GM23248 (cell line): Measurements from ENCODE around the gene LRP2.

Experiments
- EZH2 ChIP-seq: fragments of 200-600 bp; sonication (generic); IDR thresholded peaks from 2 replicates; pipeline ENCODE4 v1.6.1; 2018; ENCODE audit warnings: antibody characterized with exemption, mild to moderate bottlenecking; ENCODE audit not compliant: insufficient read depth, poor library complexity, severe bottlenecking
- EZH2phosphoT487 ChIP-seq: fragments of 200-600 bp; sonication (generic); IDR thresholded peaks from 2 replicates; pipeline ENCODE4 v1.6.1; 2018; ENCODE audit warnings: antibody characterized with exemption, moderate library complexity, mild to moderate bottlenecking, low read depth; ENCODE audit not compliant: insufficient read depth

DNA sequence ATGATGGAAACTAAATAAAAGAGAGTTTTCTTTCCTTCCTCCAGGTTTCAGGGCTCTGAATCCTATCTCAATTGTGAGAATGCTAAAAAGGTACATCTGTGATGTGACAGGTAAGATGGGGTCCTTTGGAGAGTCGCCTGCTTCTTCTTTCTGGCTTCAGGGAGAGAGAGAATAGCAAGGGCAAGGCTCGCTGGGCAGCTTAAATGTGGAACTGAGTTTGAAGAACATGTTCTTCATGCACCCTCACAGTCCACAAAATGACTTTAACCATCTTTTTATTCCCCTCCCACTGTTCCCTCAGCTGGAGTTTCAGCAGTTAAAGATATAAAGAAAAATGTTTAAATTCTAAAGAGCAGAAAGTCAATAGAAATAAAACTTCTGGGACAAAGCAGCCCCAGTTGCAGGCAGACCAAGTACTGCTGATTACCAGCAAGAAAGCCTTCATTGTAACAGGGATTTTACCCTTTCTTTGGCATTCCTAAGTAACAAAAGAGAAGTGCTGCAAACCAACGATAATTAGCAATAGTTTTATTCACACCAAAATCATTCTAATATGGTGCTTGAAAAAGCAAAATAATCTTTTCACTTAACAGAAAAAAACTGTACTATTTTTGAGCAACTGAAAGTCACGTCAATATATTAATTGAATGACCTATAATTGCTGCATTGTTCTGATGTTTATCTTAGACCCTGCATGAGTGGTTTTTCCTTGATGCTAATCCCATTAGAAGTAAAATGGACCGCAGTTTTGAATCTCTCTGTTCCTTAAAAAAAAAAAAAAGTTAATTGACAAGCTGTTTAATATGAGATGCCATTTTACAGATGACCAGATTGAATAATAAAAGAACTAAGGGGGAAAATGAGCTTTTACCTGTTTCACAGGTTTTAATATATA, 61.5 kb downstream of the LRP2 start:
- TF ChIP-seq EZH2 (no peak), EZH2phosphoT487 (no peak)
